Stimulated activated CD4-positive, alpha-beta T cell treated with anti-CD3 and anti-CD28 coated beads, Interleukin-1b, Interleukin-23, amount 100 ng/mL, for 1 hour (primary cell): Measurements from ENCODE around the gene TNNC1.

Experiments
- DNase-seq, 2 donors: peaks; one replicate each; pipeline ENCODE4 v3.0.0-alpha.2; 2020; ENCODE audit warnings: low read depth in 2 of 2

The TNNC1 gene

GRCh38 chr3:52453496-52454249 is at the start of gene TNNC1:
Gene TNNC1, minus strand, starts transcription at chr3:52454041. Its CDS starts 26 bp downstream, at chr3:52454015.
- no peak for DNase-seq

- DNase-seq, result no peak
Measured at GRCh38 chr3:52502808-52503350, 49.0 kb upstream of the TNNC1 start.

GRCh38 chr3:52502001-52502400 is 48.2 kb upstream of the TNNC1 start:
- no peak for DNase-seq

GRCh38 chr3:52501046-52501445 is 47.2 kb upstream of the TNNC1 start:
- no peak for DNase-seq

GRCh38 chr3:52498137-52499054 is 44.6 kb upstream of the TNNC1 start:
- DNase-seq, result no peak

- no peak for DNase-seq
Measured at GRCh38 chr3:52495777-52496602, 42.1 kb upstream of the TNNC1 start.

GRCh38 chr3:52494886-52495495 is 41.1 kb upstream of the TNNC1 start, which contains the start of gene STAB1:
Gene STAB1, plus strand, starts transcription at chr3:52495338. Its CDS starts 76 bp downstream, at chr3:52495414.
- no peak for DNase-seq

GRCh38 chr3:52494445-52494844 is 40.6 kb upstream of the TNNC1 start:
- no peak for DNase-seq

GRCh38 chr3:52493232-52494017 is 39.6 kb upstream of the TNNC1 start:
- DNase-seq, result no peak

GRCh38 chr3:52492059-52492458 is 38.2 kb upstream of the TNNC1 start:
- no peak for DNase-seq

- DNase-seq, result no peak
Measured at GRCh38 chr3:52490939-52491526, 37.2 kb upstream of the TNNC1 start.

- DNase-seq, result no peak
Measured at GRCh38 chr3:52490035-52490938, 36.4 kb upstream of the TNNC1 start.

- DNase-seq, result no peak
Measured at GRCh38 chr3:52489453-52489852, 35.6 kb upstream of the TNNC1 start.

- no peak for DNase-seq
Measured at GRCh38 chr3:52488746-52489145, 34.9 kb upstream of the TNNC1 start.

GRCh38 chr3:52487788-52488691 is 34.2 kb upstream of the TNNC1 start:
- no peak for DNase-seq

GRCh38 chr3:52487050-52487787 is 33.4 kb upstream of the TNNC1 start:
- DNase-seq, result no peak
